HepG2 (cell line): ENCODE data around the gene TLL2. TPM values are rescaled to one million over a fixed set of nuclear protein-coding genes. Genes with fewer than 3 reads are reported as not detected.

Source experiments
- CENPX ChIP-seq: sonication (generic); formaldehyde crosslinking; IDR thresholded peaks from 2 replicates; pipeline ENCODE4 v1.9.0; 2021; ENCODE audit warnings: mild to moderate bottlenecking, missing genetic modification reagents, moderate library complexity
- DNMT1 ChIP-seq: sonication (generic); formaldehyde crosslinking; IDR thresholded peaks from 2 replicates; pipeline ENCODE4 v1.5.1; 2020; ENCODE audit warnings: mild to moderate bottlenecking, missing genetic modification reagents
- ELK4 ChIP-seq: sonication (generic); formaldehyde crosslinking; IDR thresholded peaks from 2 replicates; pipeline ENCODE4 v1.9.0; 2021; ENCODE audit warnings: missing genetic modification reagents, borderline replicate concordance
- FOXK2 ChIP-seq: fragments of 450-650 bp; IDR thresholded peaks from 2 replicates; pipeline ENCODE4 v1.6.1; 2016
- GATAD2A ChIP-seq: IDR thresholded peaks from 2 replicates; pipeline ENCODE4 v1.6.1; 2016
- HMG20A ChIP-seq: IDR thresholded peaks from 2 replicates; pipeline ENCODE4 v1.6.1; 2016; ENCODE audit warnings: borderline replicate concordance
- MATR3 ChIP-seq: sonication (generic); formaldehyde crosslinking; IDR thresholded peaks from 2 replicates; pipeline ENCODE4 v1.4.0; 2020; ENCODE audit warnings: missing genetic modification reagents
- MXI1 ChIP-seq: IDR thresholded peaks from 3 replicates; pipeline ENCODE4 v1.6.1; 2012; ENCODE audit warnings: low read depth, low read length, inconsistent platforms, borderline replicate concordance
- NR0B2 ChIP-seq: sonication (generic); formaldehyde crosslinking; IDR thresholded peaks from 2 replicates; pipeline ENCODE4 v1.4.0; 2020; ENCODE audit warnings: mild to moderate bottlenecking, missing genetic modification reagents
- NR2C2 ChIP-seq: sonication (generic); formaldehyde crosslinking; IDR thresholded peaks from 2 replicates; pipeline ENCODE4 v1.4.0; 2020; ENCODE audit warnings: missing genetic modification reagents, mild to moderate bottlenecking, moderate library complexity, borderline replicate concordance
- SALL1 ChIP-seq: sonication (generic); formaldehyde crosslinking; IDR thresholded peaks from 2 replicates; pipeline ENCODE4 v1.8.0; 2022; ENCODE audit warnings: mild to moderate bottlenecking, missing genetic modification reagents
- TP53 ChIP-seq: sonication (generic); formaldehyde crosslinking; conservative IDR thresholded peaks from 2 replicates; pipeline ENCODE4 v1.4.0; 2020; ENCODE audit warnings: missing genetic modification reagents
- ZHX1 ChIP-seq: sonication (generic); formaldehyde crosslinking; IDR thresholded peaks from 2 replicates; pipeline ENCODE4 v1.8.1; 2022; ENCODE audit warnings: low read depth, mild to moderate bottlenecking, missing genetic modification reagents
- ZNF180 ChIP-seq: sonication (generic); formaldehyde crosslinking; IDR thresholded peaks from 2 replicates; pipeline ENCODE4 v1.4.0; 2020; ENCODE audit warnings: low read depth, missing genetic modification reagents, borderline replicate concordance
- ZNF362 ChIP-seq: sonication (generic); formaldehyde crosslinking; IDR thresholded peaks from 2 replicates; pipeline ENCODE4 v1.4.0; 2020; ENCODE audit warnings: missing genetic modification reagents, mild to moderate bottlenecking, borderline replicate concordance
- ZNF513 ChIP-seq: sonication (generic); formaldehyde crosslinking; conservative IDR thresholded peaks from 2 replicates; pipeline ENCODE4 v1.5.0; 2020; ENCODE audit warnings: missing genetic modification reagents
- ZNF570 ChIP-seq: sonication (generic); formaldehyde crosslinking; IDR thresholded peaks from 2 replicates; pipeline ENCODE4 v1.4.0; 2020; ENCODE audit warnings: mild to moderate bottlenecking, missing genetic modification reagents, borderline replicate concordance
- ZNF572 ChIP-seq: sonication (generic); formaldehyde crosslinking; IDR thresholded peaks from 2 replicates; pipeline ENCODE4 v1.5.1; 2020; ENCODE audit warnings: mild to moderate bottlenecking, missing genetic modification reagents
- ZNF660 ChIP-seq: sonication (generic); formaldehyde crosslinking; IDR thresholded peaks from 2 replicates; pipeline ENCODE4 v1.5.1; 2020; ENCODE audit warnings: mild to moderate bottlenecking, low read depth, missing genetic modification reagents, borderline replicate concordance
- ZNF703 ChIP-seq: sonication (generic); formaldehyde crosslinking; IDR thresholded peaks from 2 replicates; pipeline ENCODE4 v1.5.1; 2020; ENCODE audit warnings: missing genetic modification reagents, mild to moderate bottlenecking, moderate library complexity, borderline replicate concordance
- ZNF710 ChIP-seq: sonication (generic); formaldehyde crosslinking; IDR thresholded peaks from 2 replicates; pipeline ENCODE4 v1.5.0; 2020; ENCODE audit warnings: mild to moderate bottlenecking, missing genetic modification reagents, borderline replicate concordance
- polyA plus RNA-seq, 8 experiments: library from polyadenylated mRNA; depleted of rRNA in 3 of 8; stranded (reverse) in 7 of 8; unstranded in 1 of 8; fragments of >200 nt; fragmentation: Illumina TruSeq in 4 of 8; extraction: Trizol in 4 of 8; gene quantifications; 2 replicates each; pipeline versions ENCODE4 v1.2.1 to v1.2.3, GENCODE V29; 2011 to 2016; ENCODE audit warnings: low read depth in 4 of 8, missing spikeins in 1 of 8, mixed read lengths in 1 of 8; ENCODE audit not compliant: insufficient read depth in 1 of 8
- total RNA-seq, 5 experiments: library from RNA; depleted of rRNA; stranded (reverse); fragments of >200 nt; fragmentation: Illumina TruSeq; extraction: Trizol; gene quantifications; 2 replicates each; pipeline ENCODE4 v1.2.3, GENCODE V29; 2016; ENCODE audit warnings: low read depth in 1 of 5

TLL2 gene
- total and polyA plus RNA-seq, 2 of the 13 experiments (the other 11 are each of a cell fraction or from before 2014, with no cell fraction given) = 0.09 TPM; not detected in 1

- no peak for TF ChIP-seq ZHX1 (CRISPR knock-in tag)
- TF ChIP-seq ZNF180 = no peak
- no peak for TF ChIP-seq FOXK2
- TF ChIP-seq MXI1 = no peak
- TF ChIP-seq TP53 (CRISPR knock-in tag) = no peak
- peak; percentile 44; the same call in 1 of the 2 replicates for TF ChIP-seq ZNF362 (CRISPR knock-in tag)
- no peak for TF ChIP-seq NR0B2 (CRISPR knock-in tag)
- no peak for TF ChIP-seq ZNF710 (CRISPR knock-in tag)
- no peak for TF ChIP-seq ZNF703
- TF ChIP-seq ELK4 (CRISPR knock-in tag) = no peak
- peak; percentile 46; the same call in 1 of the 2 replicates for TF ChIP-seq NR2C2 (CRISPR knock-in tag)
- no peak for TF ChIP-seq ZNF513 (CRISPR knock-in tag)
- no peak for TF ChIP-seq ZNF572 (CRISPR knock-in tag)
- 0 out of 2 replicates have a peak, but pooled peaks have one; percentile 26 for TF ChIP-seq HMG20A (CRISPR knock-in tag)
- TF ChIP-seq MATR3 (CRISPR knock-in tag) = no peak
- no peak for TF ChIP-seq CENPX (CRISPR knock-in tag)
- no peak for TF ChIP-seq ZNF570 (CRISPR knock-in tag)
- peak; percentile 35; the same call in 1 of the 2 replicates for TF ChIP-seq SALL1
- TF ChIP-seq DNMT1 (CRISPR knock-in tag) = no peak
- TF ChIP-seq GATAD2A (CRISPR knock-in tag) = peak; percentile 69; the same call in 1 of the 2 replicates
- no peak for TF ChIP-seq ZNF660 (CRISPR knock-in tag)
These were observed 13.7 kb downstream of the TLL2 start (continued) for GRCh38 chr10:96500050-96500449.
